GM04504 (cell line): ENCODE data around the gene TMCO1.
"Not testable (repeated sequence)": the region's sequence is repeated elsewhere in the genome, so short reads cannot be mapped to it uniquely, and the experiment has no call there.

Experiments
- DNase-seq: peaks from one replicate; pipeline ENCODE4 v3.0.0-alpha.2; 2012; ENCODE audit warnings: low read depth

Gene TMCO1

DNA sequence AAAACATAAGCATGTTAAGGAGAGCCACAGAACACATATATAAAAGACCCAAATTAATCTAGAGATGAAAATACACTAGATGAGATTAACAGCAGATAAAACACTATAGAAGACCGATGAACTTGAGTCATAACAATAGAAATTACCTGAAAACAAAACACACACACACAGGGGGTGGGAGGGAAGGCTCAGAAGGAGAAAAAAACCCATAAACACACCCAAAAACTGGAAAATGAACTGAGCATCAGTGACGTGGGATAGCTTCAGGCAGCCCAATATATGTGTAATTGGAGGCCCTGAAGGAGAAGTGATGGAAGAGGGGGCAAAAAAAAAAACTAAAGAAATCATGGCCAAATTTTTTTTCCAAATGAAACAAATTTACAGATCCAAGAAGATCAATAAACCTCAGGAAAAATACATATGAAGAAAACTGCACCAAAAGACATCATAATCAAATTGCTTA, 81.7 kb downstream of the TMCO1 start:
- DNase-seq = no peak

DNA sequence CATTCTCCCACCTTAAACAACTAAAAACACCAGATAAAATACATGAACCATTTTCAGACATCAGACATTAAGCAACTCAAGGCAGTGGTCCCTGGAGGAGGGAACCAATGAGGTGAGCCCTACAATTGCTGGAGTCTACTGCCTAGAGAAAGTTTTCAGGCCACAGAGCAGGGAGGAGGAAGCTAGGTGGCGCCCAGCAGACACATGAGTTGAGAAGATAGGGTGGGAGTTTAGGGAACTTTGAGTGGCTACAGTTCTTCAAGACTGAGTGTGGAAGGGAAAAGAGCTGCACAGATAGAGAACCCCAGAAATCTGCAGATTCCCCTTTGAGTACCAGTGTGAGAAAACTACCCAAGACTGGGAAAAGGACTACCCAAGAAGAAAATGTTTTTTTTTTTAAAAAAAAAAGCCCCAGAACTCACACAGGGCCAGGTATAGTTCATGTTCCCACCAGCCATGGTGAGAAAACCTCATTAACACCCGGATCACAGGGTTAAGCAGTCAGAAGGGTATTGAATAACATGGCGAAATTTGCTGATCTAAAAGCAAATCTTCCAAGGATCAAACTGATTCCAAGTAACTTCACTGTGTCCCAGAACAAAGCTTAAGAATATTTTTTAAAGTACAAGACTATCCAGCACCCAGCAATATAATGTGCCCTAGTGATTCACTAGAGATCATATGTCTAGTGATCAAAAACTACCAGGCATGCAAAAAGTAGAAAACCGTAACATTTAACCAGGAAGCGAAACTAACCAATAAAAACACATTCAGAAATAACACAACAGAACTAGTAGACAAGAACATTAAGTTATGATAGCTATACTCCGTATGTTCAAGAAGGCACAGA, 82.3 kb downstream of the TMCO1 start:
- no peak for DNase-seq

DNA sequence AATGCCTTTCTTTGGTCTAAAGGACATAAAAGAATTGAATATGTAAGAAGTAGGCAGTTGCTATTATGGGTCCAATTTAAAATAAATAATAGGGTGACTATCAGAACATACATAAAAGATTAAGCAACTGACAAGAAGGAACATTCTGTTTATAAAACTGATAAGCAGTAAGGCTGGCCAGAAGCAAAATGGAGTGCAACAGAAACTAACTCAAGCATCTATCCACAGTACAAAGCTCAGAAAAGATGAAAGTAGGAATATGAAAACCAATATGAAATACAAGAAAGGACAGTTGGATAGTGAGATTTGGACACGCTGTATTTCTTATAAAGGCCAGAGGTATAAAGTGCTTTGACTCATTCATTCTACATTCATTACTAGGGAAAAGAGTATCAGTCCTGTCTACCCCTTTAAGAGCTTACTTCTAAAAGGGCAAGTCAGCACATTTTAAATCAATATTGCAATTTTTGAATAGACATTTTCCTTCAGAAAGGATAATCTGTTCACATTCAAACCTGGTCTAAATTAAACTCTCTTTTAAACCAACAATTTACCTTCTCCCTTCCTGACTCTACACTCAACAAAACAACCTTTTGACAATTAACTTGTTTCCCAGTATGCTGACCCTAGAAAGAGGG, 84.7 kb downstream of the TMCO1 start:
- DNase-seq = no peak

DNA sequence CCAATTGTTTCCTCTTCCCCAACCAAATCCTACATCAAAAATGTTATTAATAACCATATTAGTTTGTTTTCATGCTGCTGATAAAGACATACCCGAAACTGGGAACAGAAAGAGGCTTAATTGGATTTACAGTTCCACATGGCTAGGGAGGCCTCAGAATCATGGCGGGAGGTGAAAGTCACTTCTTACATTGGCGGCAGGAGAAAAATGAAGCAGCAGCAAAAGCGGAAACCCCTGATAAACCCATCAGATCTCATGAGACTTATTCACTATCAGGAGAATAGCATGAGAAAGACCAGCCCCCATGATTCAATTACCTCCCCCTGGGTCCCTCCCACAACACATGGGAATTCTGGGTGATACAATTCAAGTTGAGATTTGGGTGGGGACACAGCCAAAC, 87.9 kb downstream of the TMCO1 start:
- DNase-seq = not testable (repeated sequence)

DNA sequence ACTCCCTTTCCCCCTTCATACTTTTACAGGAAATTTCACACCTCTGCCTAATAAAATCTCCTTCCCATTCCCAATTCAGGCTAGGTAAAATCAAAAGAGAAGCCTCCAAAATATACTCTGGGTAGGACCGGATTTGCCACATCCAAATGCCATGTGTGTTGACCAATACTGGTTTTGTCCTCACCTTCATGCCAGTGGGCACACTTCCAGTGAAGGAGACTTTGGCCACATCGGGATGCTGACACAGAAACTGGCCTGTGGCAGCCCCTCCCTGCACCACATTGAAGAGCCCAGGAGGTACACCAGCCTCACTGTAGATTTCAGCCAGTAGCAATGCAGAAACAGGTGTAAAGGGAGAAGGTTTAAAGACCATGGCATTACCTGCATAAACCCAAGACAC, 88.4 kb downstream of the TMCO1 start:
- no peak for DNase-seq

DNA sequence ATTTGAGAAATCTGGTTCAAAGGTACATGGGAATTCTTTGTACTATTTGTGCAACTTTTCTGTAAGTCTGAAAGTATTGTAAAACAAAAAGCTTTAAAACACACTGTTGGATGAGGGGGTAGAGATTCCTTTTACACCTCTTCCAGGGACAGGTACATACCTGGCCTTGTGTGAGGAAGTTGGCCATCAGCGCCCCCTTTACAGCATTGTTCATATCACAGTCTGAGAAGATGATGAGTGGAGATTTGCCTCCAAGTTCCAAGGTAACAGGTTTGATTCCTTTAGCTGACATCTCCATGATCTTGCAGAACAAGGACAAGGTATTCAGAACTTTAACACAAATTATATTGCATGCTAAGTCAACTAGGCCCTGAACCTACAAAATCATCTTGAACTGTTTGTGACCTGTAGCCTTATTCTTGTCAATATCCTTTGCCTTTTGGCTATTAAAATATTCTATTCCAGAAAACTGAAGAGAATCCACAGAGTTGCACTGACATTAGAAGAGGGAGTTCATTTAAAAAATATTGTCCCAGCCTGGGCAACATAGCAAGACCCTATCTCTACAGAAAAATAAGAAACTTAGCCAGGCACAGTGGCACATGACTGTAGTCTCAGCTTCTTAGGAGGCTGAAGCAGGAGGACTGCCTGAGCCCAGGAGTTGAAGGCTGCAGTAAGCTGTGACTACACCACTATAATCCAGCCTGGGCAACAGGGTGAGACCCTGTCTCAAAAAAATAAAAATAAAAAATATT, 89.2 kb downstream of the TMCO1 start:
- DNase-seq = no peak

DNA sequence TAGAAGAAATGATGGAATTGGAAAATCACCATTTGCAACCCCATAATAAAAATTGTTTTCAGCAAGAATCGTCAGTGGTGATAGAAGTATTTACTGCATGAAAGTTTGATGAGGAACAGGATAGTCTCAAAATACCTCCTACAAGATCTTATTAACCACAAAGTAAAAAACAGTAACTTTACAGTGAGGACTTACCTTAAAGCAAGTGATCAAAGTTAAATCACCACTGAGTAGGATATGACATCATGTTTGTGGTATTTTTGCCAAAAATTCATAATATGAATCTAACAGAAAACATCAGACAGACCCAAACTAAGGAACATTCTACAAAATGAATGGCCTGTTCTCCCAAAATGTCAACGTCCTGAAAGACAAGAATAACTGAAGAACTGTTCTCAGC, 90.2 kb downstream of the TMCO1 start:
- no peak for DNase-seq
